ENCODE measurements around the gene CDC37L1. TPM values are rescaled to one million over a fixed set of nuclear protein-coding genes. Genes with fewer than 3 reads are reported as not detected.
A peak's percentile ranks its signal among the peaks of the same experiment; 100 is the strongest.
"Not testable (repeated sequence)": the region's sequence is repeated elsewhere in the genome, so short reads cannot be mapped to it uniquely, and the experiment has no call there.

CDC37L1 gene
- total RNA-seq, 2 donors from 2014 or later: 9.1 to 18.3 TPM

DNA sequence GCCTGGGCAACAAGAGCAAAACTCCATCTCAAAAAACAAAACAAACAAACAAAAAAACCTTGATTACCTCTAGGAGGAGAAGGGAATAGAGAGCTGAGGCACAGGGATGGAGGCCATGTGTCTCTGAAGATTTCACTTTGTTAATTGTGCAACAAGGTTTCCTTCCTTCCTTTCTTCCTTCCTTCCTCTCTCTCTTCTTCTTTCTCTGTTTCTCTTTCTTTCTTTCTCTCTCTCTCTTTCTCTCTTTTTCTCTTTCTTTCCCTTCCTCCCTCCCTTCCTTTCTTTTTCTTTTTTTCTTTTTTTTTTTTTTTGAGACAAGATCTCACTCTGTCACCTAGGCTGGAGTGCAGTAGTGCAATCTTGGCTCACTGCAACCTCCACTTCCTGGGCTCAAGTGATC is 75.2 kb downstream of the CDC37L1 start:
- not testable (repeated sequence) for DNase-seq (ENCODE audit: low spot score in 2 of 2); H3K9me3 Mint-ChIP-seq; H3K36me3 Mint-ChIP-seq; ATAC-seq
- peak overlapping the region in 1 of 2 donors; percentile 20 for H3K27ac Mint-ChIP-seq

DNA sequence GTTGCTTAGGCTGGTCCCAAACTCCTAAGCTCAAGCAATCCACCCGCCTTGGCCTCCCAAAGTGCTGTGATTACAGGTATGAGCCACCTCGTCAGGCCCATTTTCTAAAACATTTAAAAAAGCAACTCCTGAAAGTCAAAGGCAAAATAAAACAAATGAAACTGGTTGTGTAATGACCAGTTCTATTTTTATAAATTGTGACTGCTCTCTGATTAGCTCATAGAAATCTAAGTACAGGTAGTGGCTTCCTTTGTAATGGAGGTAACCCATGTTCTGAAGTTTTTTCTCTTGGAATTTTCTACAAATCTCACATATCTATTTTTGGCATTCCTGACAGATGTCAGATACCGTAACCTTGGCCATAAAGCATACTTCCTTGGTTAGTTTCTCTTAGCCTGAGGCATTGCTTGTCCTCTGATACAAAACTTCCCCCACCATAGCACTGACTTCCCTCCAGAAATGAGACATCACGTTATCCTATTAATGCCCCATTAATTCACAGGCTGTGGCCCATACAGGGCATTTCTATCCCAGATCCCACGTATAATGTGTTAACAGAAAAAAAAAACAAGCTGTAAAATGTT is 75.7 kb downstream of the CDC37L1 start:
- no peaks in the 10 kb centered on the region for H3K9me3 Mint-ChIP-seq
- DNase-seq (ENCODE audit: low spot score in 2 of 2): no peak
- peak overlapping the region in 1 of 2 donors; percentile 20 for H3K27ac Mint-ChIP-seq
- ATAC-seq: no peak
- H3K36me3 Mint-ChIP-seq: no peaks in the 10 kb centered on the region

DNA sequence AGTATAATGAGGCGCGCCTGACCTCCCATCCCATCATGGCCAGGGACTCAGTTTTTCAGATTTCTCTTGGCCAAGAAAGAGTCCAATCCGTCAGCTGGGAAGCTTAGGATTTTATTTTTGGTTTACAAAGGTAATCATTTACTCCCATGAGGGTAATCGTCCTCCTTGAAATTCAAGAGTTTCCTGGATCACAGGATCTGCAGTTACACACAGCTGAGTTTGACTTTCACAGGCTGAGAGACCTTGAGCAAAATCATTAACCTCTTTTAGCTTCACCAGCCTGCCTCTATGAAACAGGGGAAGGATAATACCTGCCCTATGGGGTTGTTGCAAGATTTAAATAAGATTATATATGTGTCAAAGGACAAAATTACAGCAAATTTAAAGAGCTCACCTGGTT is 77.1 kb downstream of the CDC37L1 start:
- no peak for ATAC-seq
- Mint-ChIP-seq H3K9me3 (no peaks in the 10 kb centered on the region), H3K36me3 (no peaks in the 10 kb centered on the region), H3K27ac (no peak overlapping the region)
- no peak for DNase-seq (ENCODE audit: low spot score in 2 of 2)

Other genes starting within 250 kb of the CDC37L1 start
- gene SLC1A1, start 189.1 kb upstream of the CDC37L1 start, total RNA-seq: 1 to 10 TPM in 1 of 2 donors, not detected in 1; 1.4 TPM
- gene PLPP6, start 17.3 kb upstream of the CDC37L1 start, total RNA-seq: 1 to 10 TPM; 2.0 to 3.6 TPM
- gene SPATA6L, start 13.1 kb upstream of the CDC37L1 start, total RNA-seq: 1 to 10 TPM in 1 of 2 donors, under 1 TPM in 1; 0.99 to 2.1 TPM
- 10 to 100 TPM; 37.5 to 44.9 TPM for gene AK3, start 61.6 kb downstream of the CDC37L1 start, total RNA-seq
- 10 to 100 TPM; 18.2 to 32.0 TPM for gene RCL1, start 113.4 kb downstream of the CDC37L1 start, total RNA-seq

All from activated naive CD4-positive, alpha-beta T cell treated with anti-CD3 and anti-CD28 coated beads, Interleukin-2, amount 50 U/mL, for 72 hours (primary cell).